GM23338 (cell line): Measurements from ENCODE around the gene LSM14A. TPM values are rescaled to one million over a fixed set of nuclear protein-coding genes. Genes with fewer than 3 reads are reported as not detected.

Experiments used
- polyA plus RNA-seq: library from polyadenylated mRNA; unstranded; fragments of >200 nt; fragmentation: Nextera tagmentation; extraction: Ambion mirVana; gene quantifications from 2 replicates; pipeline ENCODE4 v1.2.1, GENCODE V29; 2016
- total RNA-seq: library from RNA; depleted of rRNA; stranded (reverse); fragments of >200 nt; shearing (Covaris generic); gene quantifications from 2 replicates; pipeline ENCODE4 v1.2.3, GENCODE V29; 2014; rRNA removed

LSM14A gene
- total and polyA plus RNA-seq, 2 experiments from 2014 or later = 109 to 166 TPM

Other genes starting within 250 kb of the LSM14A start
- 16.0 and 19.4 TPM in 2 replicates for gene GARRE1, start 82.0 kb downstream of the LSM14A start, total RNA-seq
- 20.0 and 23.5 TPM in 2 replicates for gene GARRE1, start 82.0 kb downstream of the LSM14A start, polyA plus RNA-seq
- gene GPI, start 192.7 kb downstream of the LSM14A start, total RNA-seq = 298 and 327 TPM in 2 replicates
- 127 and 136 TPM in 2 replicates for gene GPI, start 192.7 kb downstream of the LSM14A start, polyA plus RNA-seq
- 56.6 and 61.3 TPM in 2 replicates for gene PDCD2L, start 231.9 kb downstream of the LSM14A start, total RNA-seq
- gene PDCD2L, start 231.9 kb downstream of the LSM14A start, polyA plus RNA-seq = 67.2 and 68.3 TPM in 2 replicates